Heart right ventricle (tissue), 16 donors: ENCODE data around the gene TSHZ1. TPM values are rescaled to one million over a fixed set of nuclear protein-coding genes. Genes with fewer than 3 reads are reported as not detected.

Source experiments
- ATAC-seq, 8 donors: fragments of 200-7000 bp; cut with Tn5 transposase; one replicate each; pipeline ENCODE4 v1.9.1; 2020; ENCODE audit warnings: mild to moderate bottlenecking in 8 of 8, moderate library complexity in 8 of 8, moderate number of reproducible peaks in 1 of 8
- DNase-seq, 2 donors: peaks; one replicate each; pipeline ENCODE4 v3.0.0-alpha.2; 2020
- H3K27ac ChIP-seq, 10 donors: fragments of 200-600 bp; sonication (generic) in 2 of 10; one replicate each; pipeline versions ENCODE4 v1.5.0 to v1.8.0; 2020 to 2022; ENCODE audit warnings: mild to moderate bottlenecking in 3 of 10
- H3K27me3 ChIP-seq, 7 donors: fragments of 200-600 bp; one replicate each; pipeline ENCODE4 v1.8.0; 2021 to 2022; ENCODE audit warnings: mild to moderate bottlenecking in 2 of 7
- H3K36me3 ChIP-seq, 9 donors: fragments of 200-600 bp; sonication (generic) in 1 of 9; one replicate each; pipeline versions ENCODE4 v1.5.0 to v1.8.0; 2020 to 2022; ENCODE audit warnings: mild to moderate bottlenecking in 2 of 9
- H3K4me1 ChIP-seq, 9 donors: fragments of 200-600 bp; sonication (generic) in 1 of 9; one replicate each; pipeline versions ENCODE4 v1.5.0 to v1.8.0; 2020 to 2022; ENCODE audit warnings: mild to moderate bottlenecking in 4 of 9
- H3K4me3 ChIP-seq, 10 donors: fragments of 200-600 bp; sonication (generic) in 2 of 10; one replicate each; pipeline versions ENCODE4 v1.5.0 to v1.8.0; 2020 to 2022; ENCODE audit warnings: mild to moderate bottlenecking in 7 of 10, moderate library complexity in 2 of 10
- H3K9me3 ChIP-seq, 11 donors: fragments of 200-600 bp in 10 of 11; sonication (generic) in 2 of 11; one replicate each; pipeline versions ENCODE4 v1.5.0 to v1.8.0; 2013 to 2022; ENCODE audit warnings: mild to moderate bottlenecking in 2 of 11, control low read depth in 1 of 11, moderate library complexity in 1 of 11
- CTCF ChIP-seq, 9 donors: fragments of 200-600 bp; sonication (generic) in 2 of 9; IDR thresholded peaks; one replicate each; pipeline versions ENCODE4 v1.5.0 to v1.8.0; 2021 to 2022; ENCODE audit warnings: antibody characterized with exemption in 9 of 9, mild to moderate bottlenecking in 5 of 9, moderate library complexity in 1 of 9
- WGBS, 2 donors: extraction: QIAGEN DNeasy Blood & Tissue Kit; methylation state at CpG; one replicate each; pipeline ENCODE4 v1.1.7; 2013; ENCODE audit warnings: inconsistent platforms in 1 of 2; 5-methylcytosine and 5-hydroxymethylcytosine counted together
- intact Hi-C, 10 donors: fragments of 100-400 bp; cut with DNase I; formaldehyde crosslinking; loops; one replicate each; pipeline versions ENCODE4 v1.11.1 to v1.14.2; 2022
- polyA plus RNA-seq, 2 donors: library from polyadenylated mRNA; stranded (reverse); fragments of 200-250 nt; gene quantifications; one replicate each; pipeline ENCODE4 v1.2.3, GENCODE V29; 2013
- total RNA-seq, 10 donors: library from RNA; stranded (reverse); fragmentation: NEBNext Ultra II Directional in 3 of 10; extraction: Animal tissue kit (Norgen Biotek cat#: 25700) in 3 of 10; gene quantifications; one replicate each; pipeline versions ENCODE4 v1.2.1 to v1.2.4, GENCODE V29; 2021 to 2023
- donor health status: Arrhythmogenic right ventricular cardiomyopathy.
- donor health status: ischemic (EF 13 %, LVEDD 7.1; RV severe dilation, severe dysfunction).
- donor health status: healthy with polysubstance abuse.
- donor health status: DM: no; HTN: yes; CAD: no.
- donor health status: DM: no; HTN: no; CAD: no.
- donor health status: ischemic (EF 25% LVEDD 6.9; RV normal size, moderate dysfunction).
- donor health status: ischemic (EF 25% LVEDD 5.7; RV mildly dilated, moderate dysfunction).
- donor health status: healthy.
- donor health status: DM: yes; HTN: yes; CAD: no.
- donor health status: Ischemic cardiomyopathy.
- donor health status: ischemic (EF 35%, LVEDD 5.7; RV mildly dilated, moderate dysfunction).
- donor health status: nonischemic (EF 11% LVEDD 7.7; RV severe dilation, severe dysfunction).
- donor health status: DM: yes; HTN: yes; CAD: no.
- donor health status: PGD.
- donor health status: ischemic (EF 29% LVEDD 5.4; RV normal size, mild dysfunction).
- donor health status: nonischemic (EF 23%, LVEDD 6.1; RV moderate dilation, normal function).

The TSHZ1 gene
- total and polyA plus RNA-seq, 12 donors: 4.8 to 22.9 (median 17.6) TPM

DNA sequence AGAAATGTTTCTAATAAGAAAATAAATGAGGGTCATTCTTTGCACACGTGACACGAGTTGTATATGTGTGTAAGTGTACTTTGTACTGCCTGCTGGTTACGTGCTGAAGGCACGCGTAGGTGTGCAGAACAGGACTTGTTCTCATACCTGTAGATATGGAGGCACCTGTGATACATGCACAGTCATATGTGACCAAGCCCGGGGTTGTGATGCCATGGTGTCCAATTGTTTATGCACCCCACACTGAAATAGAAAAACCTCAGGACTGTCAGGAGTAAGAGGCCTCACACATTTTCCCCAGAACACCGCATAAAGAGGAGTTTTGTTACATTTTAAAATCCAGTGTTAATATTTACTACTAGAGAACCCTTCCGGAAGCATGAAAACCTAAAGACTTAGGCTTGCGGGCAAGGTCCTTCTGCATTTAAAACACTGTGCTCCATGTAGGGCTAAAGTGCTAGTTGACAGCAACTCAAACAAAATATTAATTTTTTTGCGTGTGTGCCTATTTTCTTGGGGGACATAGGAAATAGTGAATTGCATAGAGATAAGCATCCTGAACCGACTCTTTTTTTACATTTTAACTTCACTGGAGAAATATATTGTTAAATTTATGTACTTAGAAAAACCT is 9.3 kb downstream of the TSHZ1 start:
- intact Hi-C loops: no loop called here
- H3K27ac ChIP-seq: peak overlapping the region in 5 of 10 donors; percentile 5 to 70 (median 33)
- peaks cover 6 to 93% (median 79%) of the 10 kb centered on the region in 9 donors for H3K4me1 ChIP-seq
- WGBS, 2 donors: 89 to 93% methylated on average over 11 of the region's 11 CpGs
- no peak for TF ChIP-seq CTCF (IDR thresholded peaks at IDR 0.05)
- no peaks in the 10 kb centered on the region for H3K9me3 ChIP-seq
- ATAC-seq (no peak), DNase-seq (no peak)
- H3K27me3 ChIP-seq: no peaks in the 10 kb centered on the region
- no peak overlapping the region for H3K4me3 ChIP-seq
- H3K36me3 ChIP-seq: peaks cover 0 to 5% (median 0%) of the 10 kb centered on the region in 9 donors

DNA sequence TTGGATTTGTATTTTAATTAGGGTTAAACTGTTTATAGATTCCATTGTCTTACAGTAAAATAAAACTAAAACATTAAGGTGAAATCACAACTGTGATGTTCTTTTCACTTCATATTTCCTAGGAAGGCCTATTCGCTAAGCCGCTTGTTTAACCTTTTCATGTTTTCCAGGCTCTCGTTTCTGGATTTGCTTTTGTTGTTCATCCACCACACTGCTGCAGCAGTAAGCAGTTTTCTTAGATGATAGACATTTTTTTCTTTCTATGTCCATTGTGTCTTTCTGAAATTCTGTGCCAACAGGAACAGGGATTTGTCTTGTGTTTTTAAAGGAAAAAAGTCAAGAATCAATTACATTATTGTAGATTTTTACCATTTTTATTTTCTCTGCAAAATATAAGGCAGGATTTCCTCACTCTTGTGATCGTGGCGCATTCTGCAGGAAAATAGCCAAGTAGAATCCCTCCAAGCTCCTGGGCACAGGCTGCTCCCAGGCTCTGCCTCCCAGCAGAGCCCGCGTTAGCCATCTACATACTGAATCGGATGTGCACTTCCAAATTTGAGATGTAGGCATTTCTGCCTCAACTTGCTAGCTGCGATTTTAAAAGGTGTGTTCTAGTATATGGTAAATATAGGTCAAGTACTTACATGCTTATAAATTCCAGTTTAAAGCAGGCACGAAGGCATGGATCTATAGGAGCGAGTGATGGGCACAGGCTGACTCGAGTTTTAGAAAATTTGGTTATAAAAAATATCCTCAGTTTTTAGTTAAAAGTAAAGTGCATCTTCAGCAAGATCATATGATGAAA is 10.2 kb downstream of the TSHZ1 start:
- Histone ChIP-seq H3K36me3 (no peaks in the 10 kb centered on the region), H3K4me1 (peaks cover 6 to 85% (median 72%) of the 10 kb centered on the region in 9 donors), H3K4me3 (no peak overlapping the region), H3K27me3 (no peaks in the 10 kb centered on the region), H3K9me3 (no peaks in the 10 kb centered on the region), H3K27ac (peak overlapping the region in 7 of 10 donors; percentile 5 to 41 (median 17))
- peak in 1 of 8 donors; percentile 37 for ATAC-seq
- DNase-seq: no peak
- 63 to 70% methylated on average over 12 of the region's 12 CpGs for WGBS, 2 donors
- no peak for TF ChIP-seq CTCF (IDR thresholded peaks at IDR 0.05)
- intact Hi-C loops: no loop called here

DNA sequence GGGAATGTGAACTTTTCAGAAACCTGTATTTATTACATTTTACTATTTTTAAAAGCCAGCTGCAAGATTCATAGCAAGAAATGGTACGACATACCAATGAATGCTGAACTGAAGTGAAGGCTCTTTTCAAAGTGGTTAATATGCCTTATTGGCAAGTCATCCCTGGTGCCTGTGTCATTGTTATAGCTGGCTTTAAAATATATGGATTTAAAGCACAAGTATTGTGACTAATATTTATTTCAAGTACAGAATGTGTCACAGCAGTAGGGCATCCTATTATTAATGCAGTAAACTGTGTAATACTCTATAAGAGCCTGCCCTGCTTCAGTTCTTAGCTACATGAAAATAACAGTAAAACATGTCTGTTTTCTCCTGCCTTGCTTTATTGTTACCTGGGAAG is 10.8 kb downstream of the TSHZ1 start:
- DNase-seq (no peak), ATAC-seq (no peak)
- WGBS, 2 donors: 65 to 71% methylated on average over 1 of the region's 1 CpG
- Histone ChIP-seq H3K27ac (peak overlapping the region in 5 of 10 donors; percentile 15 to 41 (median 33)), H3K4me3 (no peak overlapping the region), H3K9me3 (no peaks in the 10 kb centered on the region), H3K36me3 (no peaks in the 10 kb centered on the region), H3K27me3 (no peaks in the 10 kb centered on the region), H3K4me1 (peaks cover 6 to 84% (median 71%) of the 10 kb centered on the region in 9 donors)
- intact Hi-C loops: no loop called here
- TF ChIP-seq CTCF (IDR thresholded peaks at IDR 0.05): no peak

GRCh38 chr18:75221897-75222296 is 11.3 kb downstream of the TSHZ1 start:
- no peaks in the 10 kb centered on the region for H3K27me3 ChIP-seq
- H3K36me3 ChIP-seq: no peaks in the 10 kb centered on the region
- intact Hi-C loops: no loop called here
- 61 to 75% methylated on average over 7 of the region's 7 CpGs for WGBS, 2 donors
- ATAC-seq: peak in 2 of 8 donors; percentile 52 to 57
- no peak for TF ChIP-seq CTCF (IDR thresholded peaks at IDR 0.05)
- H3K4me3 ChIP-seq: no peak overlapping the region
- peak overlapping the region in 4 of 10 donors; percentile 10 to 41 (median 36) for H3K27ac ChIP-seq
- H3K9me3 ChIP-seq: no peaks in the 10 kb centered on the region
- H3K4me1 ChIP-seq: peaks cover 7 to 84% (median 71%) of the 10 kb centered on the region in 9 donors
- no peak for DNase-seq
